Right lobe of liver (tissue), 6 donors: Measurements from ENCODE around the gene SPATA19. TPM values are rescaled to one million over a fixed set of nuclear protein-coding genes. Genes with fewer than 3 reads are reported as not detected.

Experiments used
- ATAC-seq, 4 donors: fragments of 200-7000 bp; cut with Tn5 transposase; one replicate each; pipeline ENCODE4 v1.9.1; 2020; ENCODE audit warnings: mild to moderate bottlenecking in 4 of 4, moderate library complexity in 4 of 4
- DNase-seq, 3 donors: peaks; one replicate each; pipeline ENCODE4 v3.0.0-alpha.2; 2020
- H3K27ac ChIP-seq, 3 donors: fragments of 200-600 bp; one replicate each; pipeline ENCODE4 v1.8.0; 2022
- H3K27me3 ChIP-seq, 2 donors: fragments of 200-600 bp; one replicate each; pipeline ENCODE4 v1.8.0; 2022
- H3K36me3 ChIP-seq, 4 donors: fragments of 200-600 bp; sonication (generic) in 1 of 4; one replicate each; pipeline versions ENCODE4 v1.5.1 to v1.8.0; 2017 to 2022; ENCODE audit warnings: control low read depth in 1 of 4
- H3K4me1 ChIP-seq, 4 donors: fragments of 200-600 bp; sonication (generic) in 1 of 4; one replicate each; pipeline versions ENCODE4 v1.5.1 to v1.8.0; 2017 to 2022; ENCODE audit warnings: control low read depth in 1 of 4
- H3K4me3 ChIP-seq, 3 donors: fragments of 200-600 bp; one replicate each; pipeline ENCODE4 v1.8.0; 2022
- H3K9me3 ChIP-seq, 4 donors: fragments of 200-600 bp; sonication (generic) in 1 of 4; one replicate each; pipeline versions ENCODE4 v1.5.1 to v1.8.0; 2017 to 2022; ENCODE audit warnings: control low read depth in 1 of 4
- POLR2A ChIP-seq: fragments of 450-650 bp; IDR thresholded peaks from one replicate; pipeline ENCODE4 v1.6.1; 2017; ENCODE audit warnings: antibody characterized with exemption, mild to moderate bottlenecking
- WGBS: methylation state at CpG from one replicate; pipeline ENCODE4 v1.1.6; 2018; ENCODE audit warnings: low coverage, low lambda C conversion rate; ENCODE audit not compliant: insufficient coverage; ENCODE audit errors: missing lambda C conversion rate; 5-methylcytosine and 5-hydroxymethylcytosine counted together
- intact Hi-C, 2 donors: fragments of 100-400 bp; cut with DNase I; formaldehyde crosslinking; loops; one replicate each; pipeline versions ENCODE4 v1.11.2 to v1.14.1; 2022
- total RNA-seq, 6 experiments: library from RNA; depleted of rRNA in 2 of 6; stranded (reverse); fragments of >200 nt in 2 of 6; fragmentation: NEBNext Ultra II Directional in 3 of 6; extraction: Animal tissue kit (Norgen Biotek cat#: 25700) in 3 of 6; gene quantifications; one replicate each; pipeline versions ENCODE4 v1.1.0 to v1.2.4, GENCODE V29; 2016 to 2023
- TF ChIP-seq, protein P1 (sequence below), 4 donors: fragments of 200-600 bp in 3 of 4; fragments of 450-650 bp in 1 of 4; IDR thresholded peaks; one replicate each; pipeline versions ENCODE4 v1.5.1 to v1.8.0; 2016 to 2022; ENCODE audit warnings: antibody characterized with exemption in 4 of 4, mild to moderate bottlenecking in 2 of 4
- donor health status: DM: no; HTN: yes; CAD: no.
- donor health status: DM: no; HTN: no; CAD: no.
- donor health status: DM: no; HTN: no; CAD: no.
- donor health status: DM: no; HTN: yes; CAD: no.
- donor health status: DM: no; HTN: yes; CAD: no.

Gene SPATA19
- total RNA-seq, 6 experiments from 2014 or later, result not detected

DNA sequence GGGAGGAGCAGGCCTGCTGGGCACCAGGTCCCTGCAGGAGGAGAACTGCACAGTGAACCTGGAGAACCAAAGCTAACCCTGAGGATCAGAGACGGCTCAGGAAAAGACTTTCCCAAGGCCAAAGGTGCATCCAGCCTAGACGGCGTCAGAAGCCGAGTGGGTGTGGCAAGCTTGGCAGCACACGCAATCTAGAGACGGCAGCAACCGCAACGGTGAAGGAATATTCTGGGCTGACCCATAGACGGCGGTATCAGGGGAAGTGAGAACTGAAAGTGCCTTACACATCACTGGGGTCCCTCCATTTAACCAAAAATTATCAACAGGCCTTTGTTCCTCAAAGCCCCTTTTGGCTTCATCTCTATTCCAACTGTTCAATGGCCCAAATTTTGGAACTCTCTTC, 26.2 kb downstream of the SPATA19 start:
- H3K36me3 ChIP-seq, result no peaks in the 10 kb centered on the region
- WGBS, result 71% methylated on average over 8 of the region's 10 CpGs
- intact Hi-C loops, result no loop called here
- no peak for ATAC-seq
- no peak for DNase-seq
- H3K4me1 ChIP-seq, result no peaks in the 10 kb centered on the region
- no peak overlapping the region for H3K27ac ChIP-seq
- no peaks in the 10 kb centered on the region for H3K9me3 ChIP-seq
- no peak overlapping the region for H3K4me3 ChIP-seq
- H3K27me3 ChIP-seq, result no peaks in the 10 kb centered on the region
- TF ChIP-seq POLR2A, result no peak
- TF ChIP-seq, protein P1, sequence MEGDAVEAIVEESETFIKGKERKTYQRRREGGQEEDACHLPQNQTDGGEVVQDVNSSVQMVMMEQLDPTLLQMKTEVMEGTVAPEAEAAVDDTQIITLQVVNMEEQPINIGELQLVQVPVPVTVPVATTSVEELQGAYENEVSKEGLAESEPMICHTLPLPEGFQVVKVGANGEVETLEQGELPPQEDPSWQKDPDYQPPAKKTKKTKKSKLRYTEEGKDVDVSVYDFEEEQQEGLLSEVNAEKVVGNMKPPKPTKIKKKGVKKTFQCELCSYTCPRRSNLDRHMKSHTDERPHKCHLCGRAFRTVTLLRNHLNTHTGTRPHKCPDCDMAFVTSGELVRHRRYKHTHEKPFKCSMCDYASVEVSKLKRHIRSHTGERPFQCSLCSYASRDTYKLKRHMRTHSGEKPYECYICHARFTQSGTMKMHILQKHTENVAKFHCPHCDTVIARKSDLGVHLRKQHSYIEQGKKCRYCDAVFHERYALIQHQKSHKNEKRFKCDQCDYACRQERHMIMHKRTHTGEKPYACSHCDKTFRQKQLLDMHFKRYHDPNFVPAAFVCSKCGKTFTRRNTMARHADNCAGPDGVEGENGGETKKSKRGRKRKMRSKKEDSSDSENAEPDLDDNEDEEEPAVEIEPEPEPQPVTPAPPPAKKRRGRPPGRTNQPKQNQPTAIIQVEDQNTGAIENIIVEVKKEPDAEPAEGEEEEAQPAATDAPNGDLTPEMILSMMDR (IDR thresholded peaks at IDR 0.05), result no peak

DNA sequence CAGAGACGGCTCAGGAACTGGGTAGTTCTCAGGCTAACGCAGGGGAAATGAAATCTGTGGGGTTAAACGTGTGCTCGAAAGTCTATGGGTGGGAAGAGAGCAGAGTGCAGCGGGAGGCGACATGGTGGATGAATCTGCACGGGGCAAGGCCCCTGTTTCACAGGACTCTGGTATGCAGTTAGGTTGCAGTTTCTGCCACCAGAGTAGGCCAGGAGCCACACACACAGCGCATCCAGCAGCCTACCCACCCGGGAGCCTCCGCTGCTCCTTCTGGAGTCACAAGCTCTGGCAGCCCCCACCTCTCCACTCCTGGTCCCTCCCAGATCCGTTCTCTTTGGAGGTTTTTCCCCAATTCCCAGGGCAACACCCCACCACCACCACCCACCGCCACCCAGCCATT, 27.0 kb downstream of the SPATA19 start:
- no peaks in the 10 kb centered on the region for H3K36me3 ChIP-seq
- intact Hi-C loops, result no loop called here
- no peaks in the 10 kb centered on the region for H3K9me3 ChIP-seq
- DNase-seq (no peak), ATAC-seq (no peak)
- WGBS, result 45% methylated on average over 3 of the region's 12 CpGs
- no peak overlapping the region for H3K4me3 ChIP-seq
- H3K27me3 ChIP-seq, result no peaks in the 10 kb centered on the region
- H3K4me1 ChIP-seq, result no peaks in the 10 kb centered on the region
- H3K27ac ChIP-seq, result no peak overlapping the region
- TF ChIP-seq, protein P1 (IDR thresholded peaks at IDR 0.05), result no peak

DNA sequence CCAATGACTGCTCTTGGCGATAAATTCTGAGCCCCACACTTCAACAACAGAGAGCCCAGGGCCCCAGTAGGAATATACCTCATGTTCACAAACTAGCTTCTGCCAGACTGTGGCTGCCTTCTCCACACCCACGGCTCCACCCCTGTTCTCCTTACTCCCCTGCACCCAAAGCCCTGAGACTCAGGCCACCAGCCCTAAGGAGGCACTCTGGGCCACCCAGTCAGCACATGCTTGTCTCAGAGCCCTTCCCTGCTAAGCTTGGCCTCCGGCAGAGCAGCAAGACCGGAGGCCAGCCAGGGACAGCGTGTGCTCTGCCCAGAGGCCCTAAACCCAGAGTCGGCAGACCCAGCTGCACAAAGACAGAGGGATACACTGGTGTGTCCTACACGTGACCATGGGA, 27.9 kb downstream of the SPATA19 start:
- DNase-seq (no peak), ATAC-seq (peak in 1 of 4 donors; percentile 18)
- TF ChIP-seq POLR2A, result no peak
- TF ChIP-seq, protein P1 (IDR thresholded peaks at IDR 0.05), result no peak
- H3K36me3 ChIP-seq, result no peaks in the 10 kb centered on the region
- WGBS, result 80% methylated on average over 1 of the region's 7 CpGs
- no peaks in the 10 kb centered on the region for H3K9me3 ChIP-seq
- no peak overlapping the region for H3K4me3 ChIP-seq
- H3K4me1 ChIP-seq, result no peaks in the 10 kb centered on the region
- intact Hi-C loops, result no loop called here
- no peaks in the 10 kb centered on the region for H3K27me3 ChIP-seq
- H3K27ac ChIP-seq, result no peak overlapping the region

DNA sequence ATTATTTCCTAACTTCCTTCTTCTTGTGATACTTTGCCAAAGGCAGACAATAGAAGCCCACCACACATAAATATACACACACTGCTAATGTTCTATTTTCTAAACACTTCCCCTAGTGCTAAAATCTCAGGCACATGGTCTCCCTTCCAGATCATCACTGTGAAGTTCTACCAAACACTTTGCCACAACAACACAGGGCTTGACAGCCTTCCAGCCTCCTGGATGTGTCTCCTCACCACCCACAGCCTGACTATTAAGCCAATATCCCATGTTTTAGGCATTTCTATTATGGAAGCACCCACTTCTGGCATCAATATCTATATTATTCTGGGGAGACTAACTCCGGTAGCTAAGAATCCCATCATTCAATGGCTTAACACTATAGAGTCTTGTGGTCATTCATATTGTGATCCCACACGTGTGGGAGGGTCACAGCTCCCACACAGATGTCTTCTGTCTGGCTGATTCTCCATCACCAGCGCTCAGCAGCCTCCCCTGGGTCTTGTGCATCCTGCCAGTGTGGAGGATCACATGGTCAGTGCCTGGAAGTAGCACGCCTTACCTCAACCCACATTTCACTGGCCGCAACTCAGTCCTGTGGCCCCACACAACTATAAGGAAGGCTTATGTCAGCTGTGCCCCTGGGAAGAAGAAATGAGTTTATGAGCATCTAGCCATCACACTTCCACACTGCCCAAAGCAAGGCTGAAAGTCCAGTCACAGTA, 29.0 kb downstream of the SPATA19 start:
- Histone ChIP-seq H3K36me3 (no peaks in the 10 kb centered on the region), H3K4me3 (no peak overlapping the region), H3K27me3 (no peaks in the 10 kb centered on the region), H3K27ac (no peak overlapping the region), H3K4me1 (no peaks in the 10 kb centered on the region), H3K9me3 (no peaks in the 10 kb centered on the region)
- ATAC-seq, result no peak
- no peak for TF ChIP-seq POLR2A
- TF ChIP-seq, protein P1 (IDR thresholded peaks at IDR 0.05), result no peak
- 58% methylated on average over 5 of the region's 5 CpGs for WGBS
- intact Hi-C loops, result no loop called here
- DNase-seq, result no peak

DNA sequence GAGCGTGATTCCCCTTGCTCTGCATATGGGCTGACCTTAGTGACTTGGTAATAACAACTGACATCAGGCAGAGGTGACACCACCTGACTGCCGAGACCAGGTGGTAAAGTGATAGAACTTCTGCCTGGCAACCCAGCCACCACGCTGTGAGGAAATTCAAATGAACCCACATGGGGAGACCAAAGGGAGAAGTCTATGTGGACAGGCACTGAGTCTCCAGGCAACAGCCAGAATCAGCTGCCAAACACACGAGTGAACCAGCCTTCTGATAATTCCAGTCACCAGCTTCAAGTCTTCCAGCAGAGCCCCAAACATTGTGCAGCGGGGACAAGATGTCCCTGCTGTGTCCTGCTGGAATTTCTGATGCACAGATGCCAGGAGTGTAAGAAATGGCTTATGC, 29.7 kb downstream of the SPATA19 start:
- no peaks in the 10 kb centered on the region for H3K4me1 ChIP-seq
- no peak overlapping the region for H3K27ac ChIP-seq
- H3K9me3 ChIP-seq, result no peaks in the 10 kb centered on the region
- DNase-seq, result no peak
- TF ChIP-seq, protein P1 (IDR thresholded peaks at IDR 0.05), result no peak
- TF ChIP-seq POLR2A, result no peak
- no peak for ATAC-seq
- H3K36me3 ChIP-seq, result no peaks in the 10 kb centered on the region
- 21% methylated on average over 3 of the region's 5 CpGs for WGBS
- H3K27me3 ChIP-seq, result no peaks in the 10 kb centered on the region
- no peak overlapping the region for H3K4me3 ChIP-seq
- intact Hi-C loops, result no loop called here
